IMR-90 (cell line): Measurements from ENCODE around the gene PC. TPM values are rescaled to one million over a fixed set of nuclear protein-coding genes. Genes with fewer than 3 reads are reported as not detected.

Experiments used
- ATAC-seq: fragments of 200-7000 bp; cut with Tn5 transposase; 2 replicates; pipeline ENCODE4 v1.9.1; 2020; ENCODE audit warnings: low read depth, mild to moderate bottlenecking, moderate library complexity
- BruUV-seq: library from RNA; stranded (reverse); fragments of 400-500 nt; replicated peaks from 2 replicates; lab custom pipeline; 2021; lab: Mats Ljungman, UMichigan
- CTCF ChIA-PET: fragments of 300-600 bp; formaldehyde crosslinking; extraction: SDS; loops from one replicate; lab custom pipeline; 2021; ENCODE audit warnings: antibody characterized with exemption; lab: Yijun Ruan, JAX
- POLR2A ChIA-PET: fragments of 300-600 bp; sonication (Branson Sonifier 250); formaldehyde crosslinking; loops from one replicate; lab custom pipeline; 2022; ENCODE audit warnings: antibody characterized with exemption; ENCODE audit not compliant: unreplicated experiment; lab: Charles Lee
- DNase-seq: peaks from one replicate; pipeline ENCODE4 v3.0.0; 2013
- H2AFZ ChIP-seq: replicated peaks from 2 replicates; pipeline ENCODE3; 2013; ENCODE audit warnings: low read length, mild to moderate bottlenecking; ENCODE audit not compliant: poor library complexity
- H2AK5ac ChIP-seq: 2 replicates; pipeline ENCODE4 v1.6.1; 2013; ENCODE audit warnings: low read depth, low read length, inconsistent platforms
- H2AK9ac ChIP-seq: replicated peaks from 2 replicates; pipeline ENCODE3; 2013; ENCODE audit warnings: mild to moderate bottlenecking, low read depth, low read length, moderate library complexity; ENCODE audit not compliant: poor library complexity
- H2BK120ac ChIP-seq: 2 replicates; pipeline ENCODE4 v1.6.1; 2013; ENCODE audit warnings: low read depth, low read length, inconsistent platforms
- H2BK15ac ChIP-seq: 3 replicates; pipeline ENCODE4 v1.6.1; 2013; ENCODE audit warnings: low read depth, low read length, inconsistent platforms
- H2BK20ac ChIP-seq: 2 replicates; pipeline ENCODE4 v1.6.1; 2013; ENCODE audit warnings: low read depth, mild to moderate bottlenecking, inconsistent platforms, low read length, moderate library complexity
- H2BK5ac ChIP-seq: 2 replicates; pipeline ENCODE4 v1.6.1; 2013; ENCODE audit warnings: mild to moderate bottlenecking, low read depth, low read length, inconsistent platforms; ENCODE audit not compliant: poor library complexity, severe bottlenecking
- H3K14ac ChIP-seq: replicated peaks from 2 replicates; pipeline ENCODE4 v1.6.1; 2013; ENCODE audit warnings: low read depth, low read length, inconsistent platforms
- H3K18ac ChIP-seq: 2 replicates; pipeline ENCODE4 v1.6.1; 2013; ENCODE audit warnings: low read depth, low read length, control low read depth
- H3K23ac ChIP-seq: 2 replicates; pipeline ENCODE4 v1.6.1; 2013; ENCODE audit warnings: low read depth, low read length, inconsistent platforms
- H3K27ac ChIP-seq: 2 replicates; pipeline ENCODE4 v1.5.1; 2013; ENCODE audit warnings: mild to moderate bottlenecking, control low read depth, low read length; ENCODE audit not compliant: insufficient read depth
- H3K27me3 ChIP-seq: 2 replicates; pipeline ENCODE4 v1.6.1; 2013; ENCODE audit warnings: low read length; ENCODE audit not compliant: control insufficient read depth, insufficient read depth
- H3K36me3 ChIP-seq: 2 replicates; pipeline ENCODE4 v1.6.1; 2013; ENCODE audit warnings: low read length, mixed read lengths; ENCODE audit not compliant: control insufficient read depth, insufficient read depth
- H3K4ac ChIP-seq: 2 replicates; pipeline ENCODE4 v1.6.1; 2013; ENCODE audit warnings: low read depth, low read length, inconsistent platforms
- H3K4me1 ChIP-seq: 2 replicates; pipeline ENCODE4 v1.6.1; 2013; ENCODE audit warnings: low read length, mixed read lengths; ENCODE audit not compliant: control insufficient read depth, insufficient read depth
- H3K4me2 ChIP-seq: 2 replicates; pipeline ENCODE4 v1.6.1; 2013; ENCODE audit warnings: low read depth, mild to moderate bottlenecking, control low read depth, low read length, moderate library complexity
- H3K4me3 ChIP-seq: 2 replicates; pipeline ENCODE4 v1.5.1; 2013; ENCODE audit warnings: low read depth, mild to moderate bottlenecking, control low read depth, low read length, moderate library complexity; ENCODE audit not compliant: insufficient read depth
- H3K56ac ChIP-seq: 2 replicates; pipeline ENCODE4 v1.6.1; 2013; ENCODE audit warnings: low read length, inconsistent platforms; ENCODE audit not compliant: insufficient read depth; ENCODE audit errors: extremely low read depth
- H3K79me1 ChIP-seq, 2 experiments: 2 replicates each; pipeline ENCODE4 v1.6.1; 2013; ENCODE audit warnings: low read length in 2 of 2, inconsistent platforms in 1 of 2, low read depth in 1 of 2
- H3K9ac ChIP-seq: 2 replicates; pipeline ENCODE4 v1.6.1; 2013; ENCODE audit warnings: low read depth, low read length, control low read depth
- H3K9me1 ChIP-seq: 2 replicates; pipeline ENCODE4 v1.6.1; 2013; ENCODE audit warnings: low read length, inconsistent platforms; ENCODE audit not compliant: insufficient read depth
- H3K9me3 ChIP-seq: 2 replicates; pipeline ENCODE4 v1.6.1; 2013; ENCODE audit warnings: low read length; ENCODE audit not compliant: control insufficient read depth, insufficient read depth
- H4K20me1 ChIP-seq: 2 replicates; pipeline ENCODE4 v1.6.1; 2013; ENCODE audit warnings: low read length, inconsistent platforms; ENCODE audit not compliant: insufficient read depth
- H4K5ac ChIP-seq: 2 replicates; pipeline ENCODE4 v1.6.1; 2013; ENCODE audit warnings: mild to moderate bottlenecking, low read depth, low read length, control low read depth
- H4K8ac ChIP-seq, 2 experiments: 2 replicates each; pipeline ENCODE4 v1.6.1; 2013; ENCODE audit warnings: low read depth in 2 of 2, low read length in 2 of 2, control low read depth in 1 of 2, inconsistent platforms in 1 of 2
- H4K91ac ChIP-seq: 2 replicates; pipeline ENCODE4 v1.6.1; 2013; ENCODE audit warnings: low read depth, low read length, inconsistent platforms; ENCODE audit not compliant: insufficient read depth
- BHLHE40 ChIP-seq: fragments of 150-350 bp; IDR thresholded peaks from 2 replicates; pipeline ENCODE4 v1.6.1; 2016; ENCODE audit warnings: mild to moderate bottlenecking, low read depth, low read length
- CEBPB ChIP-seq: IDR thresholded peaks from 2 replicates; pipeline ENCODE4 v1.6.1; 2012; ENCODE audit warnings: low read depth, low read length, improper control_type of control experiment
- CHD1 ChIP-seq: IDR thresholded peaks from 2 replicates; pipeline ENCODE4 v1.6.1; 2012; ENCODE audit warnings: low read depth, low read length, improper control_type of control experiment
- CTCF ChIP-seq: conservative IDR thresholded peaks from 2 replicates; pipeline ENCODE4 v1.5.1; 2012; ENCODE audit warnings: mild to moderate bottlenecking, low read depth, low read length, improper control_type of control experiment
- FOS ChIP-seq: fragments of 150-350 bp; IDR thresholded peaks from 2 replicates; pipeline ENCODE4 v1.6.1; 2016; ENCODE audit warnings: low read depth, low read length
- MAFK ChIP-seq: IDR thresholded peaks from 2 replicates; pipeline ENCODE4 v1.6.1; 2012; ENCODE audit warnings: low read depth, low read length, improper control_type of control experiment
- MAZ ChIP-seq: IDR thresholded peaks from 2 replicates; pipeline ENCODE4 v1.6.1; 2012; ENCODE audit warnings: low read depth, mild to moderate bottlenecking, low read length, improper control_type of control experiment, moderate library complexity, borderline replicate concordance
- MXI1 ChIP-seq: IDR thresholded peaks from 2 replicates; pipeline ENCODE4 v1.6.1; 2012; ENCODE audit warnings: low read depth, mild to moderate bottlenecking, low read length, moderate library complexity, borderline replicate concordance
- NFE2L2 ChIP-seq: fragments of 150-350 bp; IDR thresholded peaks from 2 replicates; pipeline ENCODE4 v1.6.1; 2016; ENCODE audit warnings: low read depth, mild to moderate bottlenecking, low read length
- POLR2A ChIP-seq: IDR thresholded peaks from 2 replicates; pipeline ENCODE4 v1.6.1; 2012; ENCODE audit warnings: mild to moderate bottlenecking, low read depth, low read length
- RAD21 ChIP-seq: IDR thresholded peaks from 2 replicates; pipeline ENCODE4 v1.6.1; 2012; ENCODE audit warnings: low read length, improper control_type of control experiment
- RCOR1 ChIP-seq: IDR thresholded peaks from 2 replicates; pipeline ENCODE4 v1.6.1; 2012; ENCODE audit warnings: mild to moderate bottlenecking, low read length, improper control_type of control experiment; ENCODE audit not compliant: insufficient replicate concordance
- RFX5 ChIP-seq: IDR thresholded peaks from 2 replicates; pipeline ENCODE4 v1.8.0; 2012; ENCODE audit warnings: low read depth, mild to moderate bottlenecking, low read length, moderate library complexity
- SMC3 ChIP-seq: fragments of 150-350 bp; IDR thresholded peaks from 2 replicates; pipeline ENCODE4 v1.6.1; 2016; ENCODE audit warnings: low read depth, mild to moderate bottlenecking, antibody characterized with exemption, low read length, moderate library complexity
- USF2 ChIP-seq: fragments of 150-350 bp; IDR thresholded peaks from 2 replicates; pipeline ENCODE4 v1.6.1; 2017; ENCODE audit warnings: mild to moderate bottlenecking, antibody characterized with exemption, low read length, low read depth
- WGBS, 2 experiments: methylation state at CpG; one replicate each; pipeline versions ENCODE4 v1.1.5 to v1.1.7; 2013; ENCODE audit warnings: missing lambda C conversion rate in 2 of 2; ENCODE audit not compliant: insufficient read length in 1 of 2; ENCODE audit errors: extremely low coverage in 2 of 2; 5-methylcytosine and 5-hydroxymethylcytosine counted together
- dilution Hi-C: fragments of 300-500 bp; cut with HindIII; formaldehyde crosslinking; loops from one replicate; pipeline ENCODE4 v1.14.3; 2018; ENCODE audit warnings: low sequenced_read_pairs; ENCODE audit not compliant: unreplicated experiment
- in situ Hi-C: fragments of 300-500 bp; cut with MboI; formaldehyde crosslinking; loops from 3 replicates; pipeline ENCODE4 v1.14.3; 2019; ENCODE audit warnings: low sequenced_read_pairs, inconsistent platforms, mixed read lengths
- intact Hi-C: fragments of 100-400 bp; cut with micrococcal nuclease; formaldehyde crosslinking; loops from 2 replicates; pipeline ENCODE4 v1.10.0; 2022
- polyA plus RNA-seq, 3 experiments: library from polyadenylated mRNA; depleted of rRNA; stranded (reverse); fragments of >200 nt; gene quantifications; 2 replicates each; pipeline ENCODE4 v1.2.3, GENCODE V29; 2012; ENCODE audit warnings: low replicate concordance in 1 of 3
- total RNA-seq: library from RNA; depleted of rRNA; stranded (reverse); fragments of >200 nt; gene quantifications from 2 replicates; pipeline ENCODE4 v1.2.3, GENCODE V29; 2012
- TF ChIP-seq, protein P1 (sequence below): fragments of 150-350 bp; IDR thresholded peaks from 2 replicates; pipeline ENCODE4 v1.6.1; 2016; ENCODE audit warnings: low read depth, mild to moderate bottlenecking, low read length, moderate library complexity, borderline replicate concordance

PC gene
- total and polyA plus RNA-seq, 2 of the 4 experiments (the other 2 are of a cell fraction), result 13.6 to 15.7 TPM

DNA sequence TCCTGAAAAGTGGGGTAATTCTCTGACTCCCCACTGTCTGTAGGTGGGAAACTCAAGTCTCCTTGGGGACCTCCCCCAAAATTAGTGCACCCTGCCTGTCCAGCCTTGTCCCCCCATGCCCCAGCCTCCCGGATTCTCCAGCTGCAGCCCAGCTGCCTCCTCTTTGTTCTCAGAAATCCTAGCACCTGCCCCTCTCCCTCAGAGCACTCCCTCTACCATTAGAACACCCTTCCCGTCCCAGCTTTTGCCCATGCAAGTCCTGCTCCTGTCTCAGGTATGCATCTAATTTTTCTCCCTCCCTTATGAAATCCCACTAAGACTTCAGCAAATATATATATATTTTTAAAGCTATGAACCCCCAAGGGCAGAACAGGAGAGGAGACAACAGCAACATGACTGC lies 64.0 kb downstream of the PC start:
- Histone ChIP-seq H3K36me3 (no peaks in the 10 kb centered on the region), H3K4ac (peak overlapping the region; percentile 28; the same call in 1 of the 2 replicates), H4K20me1 (no peaks in the 10 kb centered on the region), H3K18ac (no peak overlapping the region), H2AK9ac (no peak overlapping the region), H3K4me1 (peaks cover 10% of the 10 kb centered on the region), H3K4me3 (no peak overlapping the region), H2BK20ac (no peak overlapping the region), H2AFZ (no peak overlapping the region), H3K27ac (no peak overlapping the region), H3K9me3 (no peaks in the 10 kb centered on the region), H3K9ac (no peak overlapping the region), H3K27me3 (no peaks in the 10 kb centered on the region), H3K14ac (no peak overlapping the region), H3K23ac (no peak overlapping the region), H2AK5ac (peak overlapping the region; percentile 54; the same call in 1 of the 2 replicates), H3K4me2 (no peak overlapping the region), H3K56ac (no peak overlapping the region), H4K91ac (no peak overlapping the region), H2BK5ac (no peak overlapping the region), H4K5ac (no peak overlapping the region), H3K79me1 (peaks cover 4 to 5% of the 10 kb centered on the region in 2 experiments; a peak in 2 of 4 replicates), H2BK120ac (no peak overlapping the region), H3K9me1 (peaks cover 2% of the 10 kb centered on the region; the same call in 1 of the 2 replicates), H2BK15ac (no peak overlapping the region), H4K8ac (no peak overlapping the region)
- ATAC-seq, result no peak
- TF ChIP-seq CHD1 (no peak), NFE2L2 (no peak), BHLHE40 (no peak), SMC3 (no peak), POLR2A (no peak), MXI1 (no peak), MAFK (no peak), RFX5 (no peak), RAD21 (no peak), USF2 (no peak), MAZ (no peak), FOS (no peak), CTCF (no peak), CEBPB (no peak), RCOR1 (no peak)
- TF ChIP-seq, protein P1, sequence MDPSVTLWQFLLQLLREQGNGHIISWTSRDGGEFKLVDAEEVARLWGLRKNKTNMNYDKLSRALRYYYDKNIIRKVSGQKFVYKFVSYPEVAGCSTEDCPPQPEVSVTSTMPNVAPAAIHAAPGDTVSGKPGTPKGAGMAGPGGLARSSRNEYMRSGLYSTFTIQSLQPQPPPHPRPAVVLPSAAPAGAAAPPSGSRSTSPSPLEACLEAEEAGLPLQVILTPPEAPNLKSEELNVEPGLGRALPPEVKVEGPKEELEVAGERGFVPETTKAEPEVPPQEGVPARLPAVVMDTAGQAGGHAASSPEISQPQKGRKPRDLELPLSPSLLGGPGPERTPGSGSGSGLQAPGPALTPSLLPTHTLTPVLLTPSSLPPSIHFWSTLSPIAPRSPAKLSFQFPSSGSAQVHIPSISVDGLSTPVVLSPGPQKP, result no peak
- no peak for DNase-seq
- in situ Hi-C loops (no loop called here), dilution Hi-C loops (no loop called here), intact Hi-C loops (no loop called here)
- ChIA-PET POLR2A (no interaction called here), CTCF (interaction anchor here (0.6 kb wide), 1 partner anchor 231 kb away, joined by 3 read pairs; no protein-coding TSS in a partner anchor)
- no CpG with 5 or more reads among the region's 2 CpGs for WGBS, 2 experiments
- no TSS peak for BruUV-seq
